ENCODE data around the gene ST6GALNAC4.
"Not testable (repeated sequence)": the region's sequence is repeated elsewhere in the genome, so short reads cannot be mapped to it uniquely, and the experiment has no call there.

ST6GALNAC4 gene

GRCh38 chr9:127885508-127886281 is 31.1 kb downstream of the ST6GALNAC4 start:
- DNase-seq (ENCODE audit: low read depth in 2 of 2), result no peak

GRCh38 chr9:127884976-127885490 is 31.8 kb downstream of the ST6GALNAC4 start:
- DNase-seq (ENCODE audit: low read depth in 2 of 2), result no peak

GRCh38 chr9:127884427-127884911 is 32.4 kb downstream of the ST6GALNAC4 start:
- DNase-seq (ENCODE audit: low read depth in 2 of 2), result no peak

- DNase-seq (ENCODE audit: low read depth in 2 of 2), result no peak
Observed at GRCh38 chr9:127883959-127884358, 32.9 kb downstream of the ST6GALNAC4 start.

DNA sequence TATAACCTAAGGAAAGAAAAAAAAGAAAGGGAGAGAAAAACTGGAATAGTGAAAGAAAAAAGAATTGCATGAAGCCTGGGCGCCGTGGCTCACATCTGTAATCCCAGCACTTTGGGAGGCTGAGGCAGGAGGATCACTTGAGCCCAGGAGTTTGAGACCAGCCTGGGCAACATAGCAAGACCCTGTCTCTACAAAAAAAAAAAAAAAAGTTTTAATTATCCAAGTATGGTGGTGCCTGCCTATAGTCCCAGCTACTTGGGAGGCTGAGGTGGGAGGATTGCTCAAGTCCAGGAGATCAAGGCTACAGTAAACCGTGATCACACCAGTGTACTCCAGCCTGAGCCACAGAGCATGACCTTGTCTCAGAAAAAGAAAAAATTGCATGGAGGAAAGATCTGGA is 35.1 kb downstream of the ST6GALNAC4 start:
- DNase-seq (ENCODE audit: low read depth in 2 of 2), result not testable (repeated sequence)

DNA sequence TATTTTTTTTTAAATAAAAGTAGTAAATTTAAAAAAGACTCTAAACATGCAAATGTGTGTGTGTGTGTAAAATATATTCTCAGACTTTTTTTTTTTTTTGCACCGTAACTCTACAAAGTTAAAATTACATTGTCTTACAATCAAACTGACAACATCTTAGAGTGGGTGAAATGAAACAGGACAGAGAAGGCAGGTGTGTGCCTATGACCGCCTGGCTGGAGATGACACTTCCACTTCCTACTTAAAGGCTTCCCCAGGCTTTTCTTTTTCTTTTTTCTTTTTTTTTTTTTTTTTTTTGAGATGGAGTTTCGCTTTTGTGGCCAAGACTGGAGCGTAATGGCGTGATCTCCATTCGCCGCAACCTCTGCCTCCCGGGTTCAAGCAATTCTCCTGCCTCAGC is 36.7 kb downstream of the ST6GALNAC4 start:
- no peak for DNase-seq (ENCODE audit: low read depth in 2 of 2)

- no peak for DNase-seq (ENCODE audit: low read depth in 2 of 2)
Observed at GRCh38 chr9:127878652-127879390, 38.0 kb downstream of the ST6GALNAC4 start.

DNA sequence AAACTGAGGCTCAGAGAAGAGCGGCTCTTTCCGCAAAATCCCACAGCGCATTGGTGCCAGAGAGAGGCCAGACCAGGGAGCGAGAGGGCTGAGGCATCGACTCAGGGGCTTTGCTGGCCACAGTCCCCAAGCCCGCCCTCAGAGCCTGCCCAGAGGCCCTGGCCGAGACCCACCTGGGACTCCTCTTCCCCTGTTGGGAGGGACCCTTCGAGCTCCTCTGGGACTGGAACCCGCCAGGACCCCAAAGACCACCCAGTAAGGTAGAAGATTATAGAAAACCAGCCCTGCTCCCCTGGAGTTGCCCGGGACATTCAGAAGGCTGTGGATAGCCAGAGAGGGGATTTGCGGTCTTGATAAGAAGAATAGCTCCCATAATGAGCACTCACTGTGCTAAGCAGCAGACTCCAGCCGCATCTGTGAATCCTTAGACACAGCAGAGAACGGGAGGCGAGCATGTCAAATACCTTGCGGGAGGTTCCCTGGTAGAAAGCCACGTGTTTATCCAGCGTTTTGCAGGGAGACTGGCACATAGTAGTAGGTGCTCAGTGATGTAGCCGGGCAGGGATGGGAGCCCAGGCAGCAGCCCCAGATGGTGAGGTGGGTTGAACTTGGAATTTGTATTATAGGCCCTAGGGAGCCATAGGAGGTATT is 38.7 kb downstream of the ST6GALNAC4 start:
- no peak for DNase-seq (ENCODE audit: low read depth in 2 of 2)

- DNase-seq (ENCODE audit: low read depth in 2 of 2), result no peak
Observed at GRCh38 chr9:127877566-127877998, 39.3 kb downstream of the ST6GALNAC4 start, which contains the start of gene AK1. AK1 (minus strand) TSS chr9:127877675; CDS start chr9:127874617, 3,058 bp downstream.

DNA sequence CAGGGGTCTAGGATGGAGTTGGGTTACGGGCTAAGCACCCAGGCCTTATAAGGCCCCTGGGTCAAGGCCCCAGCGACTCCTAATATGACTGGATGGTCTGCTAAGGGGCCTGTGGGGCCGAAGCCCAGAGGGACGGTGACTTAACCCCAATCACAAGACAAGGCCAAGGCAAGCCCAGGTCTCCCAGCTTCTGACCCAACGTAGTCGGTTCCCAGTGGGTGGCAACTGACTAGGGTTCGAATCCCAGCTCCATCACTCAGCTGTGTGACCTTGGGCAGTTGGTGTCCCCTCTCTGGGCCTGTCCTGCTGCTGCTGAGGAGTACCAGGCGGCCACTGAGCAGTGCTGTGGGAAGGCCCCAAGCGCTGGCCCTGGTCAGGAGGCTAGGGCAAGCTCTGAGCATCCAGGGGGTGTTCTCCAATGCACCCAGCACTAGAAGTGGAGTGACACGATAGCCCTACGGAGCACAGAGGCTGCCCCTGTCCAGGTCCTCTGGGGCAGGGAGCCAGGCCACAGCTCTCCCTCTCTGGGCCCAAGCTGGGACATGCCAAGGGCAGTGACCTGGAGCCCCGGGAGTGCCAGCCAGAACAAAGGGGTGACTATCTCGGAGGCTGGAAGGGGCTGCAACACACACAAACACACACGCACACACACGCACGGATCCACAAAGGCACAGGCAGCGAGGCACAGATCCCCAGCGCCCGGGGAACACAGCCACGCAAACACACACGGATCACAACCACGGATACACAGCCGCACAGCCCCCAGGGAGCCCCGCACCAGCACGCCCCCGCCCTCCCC is 39.9 kb downstream of the ST6GALNAC4 start:
- no peak for DNase-seq (ENCODE audit: low read depth in 2 of 2)

DNA sequence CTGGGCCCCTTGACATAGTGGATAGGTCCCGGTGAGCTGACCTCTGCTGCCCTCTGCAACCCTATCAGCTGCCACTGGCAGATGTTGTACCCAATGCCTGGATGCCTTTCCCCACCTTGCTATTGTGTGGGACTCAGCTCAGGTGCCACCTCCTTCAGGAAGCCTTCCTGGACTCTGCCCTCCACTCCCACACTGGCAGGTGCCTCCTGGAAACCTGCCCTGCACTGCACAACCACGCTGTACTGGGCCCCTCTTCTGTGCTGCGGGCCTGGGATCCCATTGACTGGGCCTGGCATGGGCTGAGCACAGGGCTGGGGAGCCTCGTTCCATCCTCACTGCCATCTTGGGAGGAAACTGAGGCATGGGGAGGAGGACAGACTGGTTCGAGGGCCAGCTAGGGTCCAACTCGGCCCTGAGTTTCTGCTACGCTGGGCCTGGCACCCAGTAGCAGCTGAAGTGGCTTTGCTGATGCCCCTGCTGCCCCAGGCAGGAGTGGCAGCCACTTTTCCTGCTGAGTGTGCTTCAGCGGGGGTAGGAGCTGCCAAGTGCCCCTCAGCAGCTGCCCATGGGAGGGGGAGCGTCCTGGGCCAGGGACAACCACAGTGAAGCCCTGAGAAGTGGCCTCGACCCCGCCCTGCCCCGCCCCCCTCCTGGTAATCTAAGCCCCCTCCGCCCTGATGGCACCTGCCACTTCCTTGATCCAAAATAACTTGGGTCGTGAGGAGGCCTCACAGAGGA is 40.6 kb downstream of the ST6GALNAC4 start:
- no peak for DNase-seq (ENCODE audit: low read depth in 2 of 2)

DNA sequence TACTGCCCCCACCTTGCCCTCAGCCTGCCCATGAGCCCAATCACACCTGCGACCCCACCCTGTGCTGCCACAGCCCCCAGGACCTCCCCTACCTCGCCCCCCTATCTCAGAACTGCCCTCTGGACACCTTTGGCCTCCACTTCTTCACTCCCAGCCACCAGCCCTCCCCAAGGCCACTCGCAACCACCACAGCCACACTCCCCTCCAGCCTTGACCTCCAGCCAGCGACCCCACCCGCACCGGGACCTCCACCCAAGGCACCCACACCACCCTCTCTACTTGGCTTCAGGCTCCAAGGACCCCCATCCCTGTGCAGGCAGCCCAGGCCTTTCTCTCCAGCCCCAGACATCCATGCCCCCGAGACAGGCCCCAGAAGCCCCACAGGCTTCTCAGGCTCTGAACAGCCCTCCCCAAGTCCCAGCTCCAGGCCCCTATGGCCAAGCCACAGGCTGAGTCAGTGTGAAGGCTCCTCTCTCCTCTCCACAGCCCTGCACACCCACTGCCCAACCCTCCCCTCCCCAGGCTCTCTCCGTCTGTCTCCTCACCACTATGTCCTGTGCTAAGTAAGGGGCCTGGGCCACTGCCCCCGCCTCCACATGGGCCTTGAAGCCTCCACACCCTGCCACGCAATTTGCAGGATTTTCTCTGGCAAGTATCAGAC is 41.4 kb downstream of the ST6GALNAC4 start:
- DNase-seq (ENCODE audit: low read depth in 2 of 2), result no peak

GRCh38 chr9:127874301-127875221 is 42.3 kb downstream of the ST6GALNAC4 start:
- no peak for DNase-seq (ENCODE audit: low read depth in 2 of 2)

DNA sequence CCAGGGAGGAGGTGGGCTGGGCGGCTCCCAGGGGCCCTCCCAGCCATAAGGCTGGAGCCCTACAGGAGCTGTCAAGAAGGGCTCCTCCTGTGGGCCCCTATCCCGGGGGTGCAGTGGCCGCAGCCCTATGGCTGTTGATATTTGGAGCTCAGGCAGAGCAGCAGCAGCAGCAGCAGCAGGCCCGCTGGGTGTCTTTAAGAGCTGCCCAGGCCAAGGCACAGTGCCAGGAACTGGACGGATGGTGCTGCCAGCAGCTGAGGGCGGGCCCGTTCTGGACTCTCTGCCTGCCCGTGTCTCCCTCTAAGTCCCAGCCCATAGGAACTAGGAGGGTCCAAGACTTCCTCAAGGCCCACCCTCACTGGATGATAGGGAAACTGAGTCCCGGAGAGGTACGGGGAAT is 43.0 kb downstream of the ST6GALNAC4 start:
- DNase-seq (ENCODE audit: low read depth in 2 of 2), result no peak

DNA sequence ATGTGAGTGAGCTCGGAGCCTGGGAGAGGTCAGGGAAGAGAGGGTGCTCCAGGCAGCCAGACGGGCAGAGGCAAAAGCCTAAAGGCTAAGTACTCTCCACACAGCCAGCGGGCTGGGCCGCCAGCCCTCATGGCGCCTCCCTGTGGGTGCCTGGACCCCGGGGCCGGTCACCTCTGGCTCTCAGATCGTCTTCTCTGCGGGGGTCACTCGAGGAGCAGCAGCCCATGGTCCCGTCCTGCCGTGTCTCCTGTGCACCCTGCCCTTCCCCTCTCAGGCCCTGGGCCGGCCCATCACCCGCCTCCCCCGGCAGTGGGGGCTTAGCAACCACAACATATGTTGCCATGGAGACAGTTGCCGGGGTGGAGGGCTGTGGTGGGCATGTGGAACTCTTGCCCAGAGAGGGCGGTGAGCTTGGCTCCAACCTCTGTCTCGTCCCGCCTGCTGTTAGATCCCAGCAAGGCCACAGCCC is 43.6 kb downstream of the ST6GALNAC4 start:
- DNase-seq (ENCODE audit: low read depth in 2 of 2), result no peak

DNA sequence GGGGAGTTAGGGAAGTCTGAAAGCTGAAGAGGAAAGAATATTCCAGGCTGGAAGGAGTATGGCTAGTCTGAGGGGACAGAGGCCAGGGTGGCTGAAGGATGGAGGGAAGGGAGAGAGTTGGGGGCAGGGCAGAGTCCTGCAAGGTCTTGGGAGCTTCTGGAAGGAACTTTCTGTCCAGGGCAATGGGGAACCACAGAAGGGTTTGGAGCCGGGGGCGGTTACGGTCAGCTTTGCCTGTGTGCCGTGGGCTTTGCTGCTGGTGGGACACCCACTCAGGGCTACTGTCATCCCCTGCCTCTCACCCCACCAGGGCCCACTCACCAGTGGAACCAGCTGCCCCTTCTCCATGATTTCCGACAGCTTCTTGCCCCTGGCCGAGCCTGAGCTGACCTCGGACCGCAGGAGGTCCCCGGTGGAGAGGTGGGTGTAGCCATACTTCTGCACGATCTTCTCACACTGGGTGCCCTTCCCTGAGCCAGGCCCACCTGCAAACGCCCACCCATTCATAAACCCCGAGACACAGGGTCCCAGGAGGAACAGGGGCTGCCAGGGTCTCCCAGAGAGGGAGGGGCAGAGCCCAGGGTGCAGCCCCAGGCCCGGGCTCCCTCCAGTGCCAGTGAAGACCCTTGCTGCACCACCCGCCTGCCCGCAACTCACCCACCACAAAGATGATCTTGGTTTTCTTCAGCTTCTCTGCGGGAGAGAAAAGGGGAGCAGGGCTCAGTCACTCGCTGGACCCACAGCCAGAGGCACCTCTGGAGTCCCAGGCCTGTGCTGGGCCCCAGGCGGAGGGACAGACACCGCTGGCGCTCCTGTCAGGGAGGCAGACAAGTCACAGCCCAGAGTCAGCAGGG is 44.2 kb downstream of the ST6GALNAC4 start:
- no peak for DNase-seq (ENCODE audit: low read depth in 2 of 2)

DNA sequence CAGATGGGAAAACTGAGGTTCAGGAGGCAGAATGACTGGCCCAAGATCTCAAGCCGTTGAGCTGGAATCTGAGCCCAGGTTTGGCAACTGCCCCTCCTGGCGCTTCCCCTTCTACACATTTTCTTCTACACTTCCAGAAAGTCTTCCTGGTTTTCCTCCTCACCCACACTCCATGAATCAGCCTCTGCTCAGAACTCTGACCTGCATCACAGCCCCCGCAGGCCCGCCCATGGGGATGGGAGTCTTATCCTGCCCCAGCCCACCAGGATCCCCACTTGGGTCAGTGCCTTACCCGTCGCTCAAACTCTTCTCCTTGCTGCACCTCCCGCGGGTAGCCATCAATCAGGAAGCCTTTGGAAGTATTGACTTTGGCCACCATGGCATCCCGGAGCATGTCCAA is 45.3 kb downstream of the ST6GALNAC4 start:
- no peak for DNase-seq (ENCODE audit: low read depth in 2 of 2)

DNA sequence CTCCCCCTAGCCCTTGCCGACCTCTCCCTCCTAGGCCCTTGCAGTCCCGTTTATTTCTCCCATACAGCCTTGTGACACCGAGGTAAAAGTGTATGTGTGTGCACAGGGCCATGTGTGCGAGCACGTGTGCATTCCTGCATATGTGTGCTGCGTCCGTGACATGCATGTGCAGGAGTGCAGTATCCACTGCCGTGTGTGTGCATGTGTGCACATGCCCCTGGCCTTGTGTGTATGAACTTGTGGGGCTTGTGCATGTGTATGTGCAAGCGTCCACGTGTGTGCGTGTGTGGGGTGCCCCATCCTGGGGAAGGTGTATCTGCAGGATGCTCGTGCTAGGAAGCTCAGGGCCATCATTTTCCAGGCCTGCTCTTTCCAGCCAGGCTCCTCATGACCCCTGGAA is 46.0 kb downstream of the ST6GALNAC4 start:
- DNase-seq (ENCODE audit: low read depth in 2 of 2), result no peak
